Peyer's patch (tissue), 4 donors: Measurements from ENCODE around the gene LRRC8B. TPM values are rescaled to one million over a fixed set of nuclear protein-coding genes. Genes with fewer than 3 reads are reported as not detected.
"Not testable (repeated sequence)": the region's sequence is repeated elsewhere in the genome, so short reads cannot be mapped to it uniquely, and the experiment has no call there.

Experiments used
- DNase-seq, 3 donors: peaks; one replicate each; pipeline ENCODE4 v3.0.0-alpha.2; 2017 to 2019
- H3K27ac ChIP-seq, 4 donors: fragments of 200-600 bp; sonication (generic); one replicate each; pipeline ENCODE4 v1.5.1; 2016 to 2019
- H3K27me3 ChIP-seq, 2 donors: fragments of 200-600 bp; sonication (generic); one replicate each; pipeline ENCODE4 v1.5.1; 2019
- H3K36me3 ChIP-seq, 3 donors: fragments of 200-600 bp; sonication (generic); one replicate each; pipeline ENCODE4 v1.5.1; 2016 to 2019
- H3K4me1 ChIP-seq, 4 donors: fragments of 200-600 bp; sonication (generic); one replicate each; pipeline ENCODE4 v1.5.1; 2016 to 2019
- H3K4me3 ChIP-seq, 4 donors: fragments of 200-600 bp; sonication (generic); 1 replicate in 3 of 4; 2 replicates in 1 of 4; pipeline ENCODE4 v1.5.1; 2016 to 2019; ENCODE audit warnings: mild to moderate bottlenecking in 1 of 4
- H3K9me3 ChIP-seq, 4 donors: fragments of 200-600 bp; sonication (generic); one replicate each; pipeline ENCODE4 v1.5.1; 2016 to 2019; ENCODE audit warnings: mild to moderate bottlenecking in 1 of 4
- CTCF ChIP-seq, 6 experiments: fragments of 450-650 bp in 4 of 6; fragments of 200-600 bp in 2 of 6; sonication (generic) in 1 of 6; IDR thresholded peaks; one replicate each; pipeline ENCODE4 v1.5.1; 2017 to 2019; ENCODE audit warnings: antibody characterized with exemption in 6 of 6, mild to moderate bottlenecking in 3 of 6, moderate library complexity in 1 of 6
- POLR2A ChIP-seq, 2 donors: fragments of 450-650 bp; IDR thresholded peaks; one replicate each; pipeline ENCODE4 v1.5.1; 2017; ENCODE audit warnings: antibody characterized with exemption in 2 of 2, mild to moderate bottlenecking in 2 of 2, moderate library complexity in 2 of 2
- total RNA-seq, 4 donors: library from RNA; depleted of rRNA; stranded (reverse); fragments of >200 nt; gene quantifications; one replicate each; pipeline ENCODE4 v1.1.0, GENCODE V29; 2016

LRRC8B gene
- total RNA-seq, 4 donors from 2014 or later = 5.0 to 12.1 (median 7.9) TPM

GRCh38 chr1:89624314-89624713 lies 99.7 kb downstream of the LRRC8B start:
- Histone ChIP-seq H3K27me3 (no peaks in the 10 kb centered on the region), H3K36me3 (no peaks in the 10 kb centered on the region), H3K4me3 (no peak overlapping the region), H3K4me1 (no peaks in the 10 kb centered on the region), H3K9me3 (no peaks in the 10 kb centered on the region), H3K27ac (no peak overlapping the region)
- TF ChIP-seq POLR2A (IDR thresholded peaks at IDR 0.05) (no peak), CTCF (IDR thresholded peaks at IDR 0.05) (no peak)
- DNase-seq = no peak

- TF ChIP-seq CTCF (IDR thresholded peaks at IDR 0.05) (no peak), POLR2A (IDR thresholded peaks at IDR 0.05) (no peak)
- Histone ChIP-seq H3K4me3 (no peak overlapping the region), H3K36me3 (no peaks in the 10 kb centered on the region), H3K9me3 (no peaks in the 10 kb centered on the region), H3K4me1 (no peaks in the 10 kb centered on the region), H3K27ac (no peak overlapping the region), H3K27me3 (no peaks in the 10 kb centered on the region)
- no peak for DNase-seq
Measured at GRCh38 chr1:89624715-89625323, 100.2 kb downstream of the LRRC8B start.

DNA sequence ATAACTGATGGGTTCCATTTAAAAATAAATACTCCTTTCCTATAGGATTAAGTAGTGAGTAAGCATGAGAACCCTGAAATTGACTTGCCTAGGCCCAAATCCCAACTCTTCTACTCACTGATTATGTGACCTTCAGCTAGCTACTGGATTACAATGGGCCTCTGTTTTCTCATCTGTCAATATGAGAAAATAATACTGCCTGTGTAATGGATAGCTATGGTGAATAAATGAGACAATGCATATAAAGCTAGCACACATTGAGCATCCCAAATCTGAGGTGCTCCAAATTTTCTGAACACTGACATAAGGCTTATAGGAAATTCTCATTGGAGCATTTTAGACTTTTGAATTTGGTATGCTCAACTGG lies 103.0 kb downstream of the LRRC8B start:
- H3K4me3 ChIP-seq = no peak overlapping the region
- H3K27me3 ChIP-seq = no peaks in the 10 kb centered on the region
- H3K27ac ChIP-seq = no peak overlapping the region
- DNase-seq = no peak
- no peaks in the 10 kb centered on the region for H3K36me3 ChIP-seq
- TF ChIP-seq POLR2A (IDR thresholded peaks at IDR 0.05) (no peak), CTCF (IDR thresholded peaks at IDR 0.05) (no peak)
- no peaks in the 10 kb centered on the region for H3K9me3 ChIP-seq
- H3K4me1 ChIP-seq = peaks cover 0 to 8% (median 3%) of the 10 kb centered on the region in 4 donors

GRCh38 chr1:89629146-89629545 lies 104.5 kb downstream of the LRRC8B start:
- no peak for TF ChIP-seq CTCF (IDR thresholded peaks at IDR 0.05)
- TF ChIP-seq POLR2A (IDR thresholded peaks at IDR 0.05) = no peak
- no peaks in the 10 kb centered on the region for H3K27me3 ChIP-seq
- H3K27ac ChIP-seq = no peak overlapping the region
- H3K4me1 ChIP-seq = peaks cover 0 to 12% (median 4%) of the 10 kb centered on the region in 4 donors
- H3K9me3 ChIP-seq = no peaks in the 10 kb centered on the region
- no peak for DNase-seq
- H3K4me3 ChIP-seq = no peak overlapping the region
- no peaks in the 10 kb centered on the region for H3K36me3 ChIP-seq

- H3K27ac ChIP-seq, DNase-seq, H3K4me3 ChIP-seq, H3K27me3 ChIP-seq, H3K36me3 ChIP-seq, H3K9me3 ChIP-seq: not testable (repeated sequence)
- H3K4me1 ChIP-seq = peaks cover 0 to 12% (median 4%) of the 10 kb centered on the region in 4 donors
Measured at GRCh38 chr1:89629600-89629999, 105.0 kb downstream of the LRRC8B start.

GRCh38 chr1:89630048-89630447 lies 105.4 kb downstream of the LRRC8B start:
- Histone ChIP-seq H3K27me3 (no peaks in the 10 kb centered on the region), H3K36me3 (no peaks in the 10 kb centered on the region), H3K4me3 (no peak overlapping the region), H3K4me1 (peaks cover 0 to 12% (median 4%) of the 10 kb centered on the region in 4 donors), H3K27ac (no peak overlapping the region), H3K9me3 (no peaks in the 10 kb centered on the region)
- TF ChIP-seq POLR2A (IDR thresholded peaks at IDR 0.05) (no peak), CTCF (IDR thresholded peaks at IDR 0.05) (no peak)
- DNase-seq = no peak
